HEK293 (cell line): ENCODE results near the gene HOXD9.

ENCODE experiments used
- KLF9 ChIP-seq: fragments of 450-650 bp; formaldehyde crosslinking; IDR thresholded peaks from 2 replicates; pipeline ENCODE4 v1.5.1; 2016; ENCODE audit warnings: missing biosample characterization, missing genetic modification characterization, low read depth
- TRIM28 ChIP-seq: IDR thresholded peaks from 2 replicates; pipeline ENCODE4 v1.6.1; 2011; ENCODE audit warnings: low read length, control low read depth, borderline replicate concordance
- ZNF747 ChIP-seq: fragments of 450-650 bp; formaldehyde crosslinking; IDR thresholded peaks from 2 replicates; pipeline ENCODE4 v1.5.1; 2016; ENCODE audit warnings: missing biosample characterization, missing genetic modification characterization
- TF ChIP-seq, protein P1 (sequence below): fragments of 450-650 bp; formaldehyde crosslinking; conservative IDR thresholded peaks from 2 replicates; pipeline ENCODE4 v1.5.1; 2016; ENCODE audit warnings: low read depth, missing biosample characterization, missing genetic modification characterization
- TF ChIP-seq, protein P2 (sequence below): fragments of 450-650 bp; formaldehyde crosslinking; IDR thresholded peaks from 2 replicates; pipeline ENCODE4 v1.5.1; 2016; ENCODE audit warnings: missing biosample characterization, missing genetic modification characterization

DNA sequence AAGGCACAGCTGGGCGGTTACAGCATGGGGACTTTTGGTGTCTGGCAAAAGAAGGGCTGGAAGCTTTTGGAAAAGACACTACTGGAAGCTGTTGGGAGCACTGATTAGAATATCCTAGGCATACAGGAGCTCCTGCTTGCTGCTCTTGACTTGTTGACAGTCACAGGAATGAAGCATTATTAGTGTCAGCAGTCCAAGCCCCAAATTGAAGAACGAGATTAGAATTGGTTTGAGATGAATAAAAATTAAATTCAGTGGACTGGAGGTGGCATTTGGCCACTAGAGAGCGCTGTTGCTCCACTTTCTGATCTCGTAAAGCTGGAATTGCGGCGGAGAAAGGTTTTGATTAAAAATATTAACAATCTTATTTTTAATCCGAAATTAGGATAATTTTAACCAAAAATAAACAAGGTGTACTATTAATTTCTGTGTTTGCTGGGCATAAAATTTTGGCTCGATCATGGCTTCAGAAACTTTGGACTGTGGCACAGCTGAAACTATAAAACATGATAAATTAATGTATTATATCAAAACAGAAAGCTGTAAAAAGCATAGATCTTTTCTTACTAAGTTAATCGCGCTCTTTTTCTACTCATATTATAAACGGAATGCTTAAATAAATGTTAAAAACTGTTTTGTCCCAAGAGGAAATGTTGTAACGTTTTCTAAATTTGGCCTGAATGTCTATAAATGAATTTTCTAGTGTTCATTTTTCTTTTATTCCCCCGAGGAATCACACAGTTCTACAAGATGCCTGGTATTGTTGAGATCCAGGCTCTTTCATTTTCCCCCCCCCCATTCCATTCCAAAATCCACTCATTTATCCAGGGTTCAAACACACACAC, 4.6 kb downstream of the HOXD9 start:
- TF ChIP-seq ZNF747 (tag by site-specific recombination) (no peak), TRIM28 (no peak), KLF9 (tag by site-specific recombination) (no peak)
- TF ChIP-seq, protein P1, sequence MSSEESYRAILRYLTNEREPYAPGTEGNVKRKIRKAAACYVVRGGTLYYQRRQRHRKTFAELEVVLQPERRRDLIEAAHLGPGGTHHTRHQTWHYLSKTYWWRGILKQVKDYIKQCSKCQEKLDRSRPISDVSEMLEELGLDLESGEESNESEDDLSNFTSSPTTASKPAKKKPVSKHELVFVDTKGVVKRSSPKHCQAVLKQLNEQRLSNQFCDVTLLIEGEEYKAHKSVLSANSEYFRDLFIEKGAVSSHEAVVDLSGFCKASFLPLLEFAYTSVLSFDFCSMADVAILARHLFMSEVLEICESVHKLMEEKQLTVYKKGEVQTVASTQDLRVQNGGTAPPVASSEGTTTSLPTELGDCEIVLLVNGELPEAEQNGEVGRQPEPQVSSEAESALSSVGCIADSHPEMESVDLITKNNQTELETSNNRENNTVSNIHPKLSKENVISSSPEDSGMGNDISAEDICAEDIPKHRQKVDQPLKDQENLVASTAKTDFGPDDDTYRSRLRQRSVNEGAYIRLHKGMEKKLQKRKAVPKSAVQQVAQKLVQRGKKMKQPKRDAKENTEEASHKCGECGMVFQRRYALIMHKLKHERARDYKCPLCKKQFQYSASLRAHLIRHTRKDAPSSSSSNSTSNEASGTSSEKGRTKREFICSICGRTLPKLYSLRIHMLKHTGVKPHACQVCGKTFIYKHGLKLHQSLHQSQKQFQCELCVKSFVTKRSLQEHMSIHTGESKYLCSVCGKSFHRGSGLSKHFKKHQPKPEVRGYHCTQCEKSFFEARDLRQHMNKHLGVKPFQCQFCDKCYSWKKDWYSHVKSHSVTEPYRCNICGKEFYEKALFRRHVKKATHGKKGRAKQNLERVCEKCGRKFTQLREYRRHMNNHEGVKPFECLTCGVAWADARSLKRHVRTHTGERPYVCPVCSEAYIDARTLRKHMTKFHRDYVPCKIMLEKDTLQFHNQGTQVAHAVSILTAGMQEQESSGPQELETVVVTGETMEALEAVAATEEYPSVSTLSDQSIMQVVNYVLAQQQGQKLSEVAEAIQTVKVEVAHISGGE = no peak
- TF ChIP-seq, protein P2, sequence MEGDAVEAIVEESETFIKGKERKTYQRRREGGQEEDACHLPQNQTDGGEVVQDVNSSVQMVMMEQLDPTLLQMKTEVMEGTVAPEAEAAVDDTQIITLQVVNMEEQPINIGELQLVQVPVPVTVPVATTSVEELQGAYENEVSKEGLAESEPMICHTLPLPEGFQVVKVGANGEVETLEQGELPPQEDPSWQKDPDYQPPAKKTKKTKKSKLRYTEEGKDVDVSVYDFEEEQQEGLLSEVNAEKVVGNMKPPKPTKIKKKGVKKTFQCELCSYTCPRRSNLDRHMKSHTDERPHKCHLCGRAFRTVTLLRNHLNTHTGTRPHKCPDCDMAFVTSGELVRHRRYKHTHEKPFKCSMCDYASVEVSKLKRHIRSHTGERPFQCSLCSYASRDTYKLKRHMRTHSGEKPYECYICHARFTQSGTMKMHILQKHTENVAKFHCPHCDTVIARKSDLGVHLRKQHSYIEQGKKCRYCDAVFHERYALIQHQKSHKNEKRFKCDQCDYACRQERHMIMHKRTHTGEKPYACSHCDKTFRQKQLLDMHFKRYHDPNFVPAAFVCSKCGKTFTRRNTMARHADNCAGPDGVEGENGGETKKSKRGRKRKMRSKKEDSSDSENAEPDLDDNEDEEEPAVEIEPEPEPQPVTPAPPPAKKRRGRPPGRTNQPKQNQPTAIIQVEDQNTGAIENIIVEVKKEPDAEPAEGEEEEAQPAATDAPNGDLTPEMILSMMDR (tag by site-specific recombination) = peak; percentile 63
